Activated naive CD8-positive, alpha-beta T cell (primary cell): ENCODE results near the gene BORCS8.
"Not testable (repeated sequence)": the region's sequence is repeated elsewhere in the genome, so short reads cannot be mapped to it uniquely, and the experiment has no call there.

Experiments used
- H3K27ac Mint-ChIP-seq: one replicate; pipeline ENCODE4 v1.8.0; 2021; ENCODE audit warnings: mixed read lengths
- H3K27me3 Mint-ChIP-seq: one replicate; pipeline ENCODE4 v1.8.0; 2021; ENCODE audit warnings: mixed read lengths
- H3K36me3 Mint-ChIP-seq: one replicate; pipeline ENCODE4 v1.8.0; 2021; ENCODE audit warnings: mixed read lengths
- H3K4me1 Mint-ChIP-seq: one replicate; pipeline ENCODE4 v1.8.0; 2021; ENCODE audit warnings: low read depth, mixed read lengths
- H3K4me3 Mint-ChIP-seq: one replicate; pipeline ENCODE4 v1.8.0; 2021; ENCODE audit warnings: mild to moderate bottlenecking, mixed read lengths
- H3K9me3 Mint-ChIP-seq: one replicate; pipeline ENCODE4 v1.8.0; 2021; ENCODE audit warnings: low read depth, mixed read lengths

BORCS8 gene

GRCh38 chr19:19176950-19177349 lies 15.0 kb downstream of the BORCS8 start:
- Mint-ChIP-seq H3K4me1 (no peaks in the 10 kb centered on the region), H3K4me3 (no peak overlapping the region), H3K9me3 (no peaks in the 10 kb centered on the region), H3K27me3 (no peaks in the 10 kb centered on the region), H3K36me3 (no peaks in the 10 kb centered on the region), H3K27ac (no peak overlapping the region)

DNA sequence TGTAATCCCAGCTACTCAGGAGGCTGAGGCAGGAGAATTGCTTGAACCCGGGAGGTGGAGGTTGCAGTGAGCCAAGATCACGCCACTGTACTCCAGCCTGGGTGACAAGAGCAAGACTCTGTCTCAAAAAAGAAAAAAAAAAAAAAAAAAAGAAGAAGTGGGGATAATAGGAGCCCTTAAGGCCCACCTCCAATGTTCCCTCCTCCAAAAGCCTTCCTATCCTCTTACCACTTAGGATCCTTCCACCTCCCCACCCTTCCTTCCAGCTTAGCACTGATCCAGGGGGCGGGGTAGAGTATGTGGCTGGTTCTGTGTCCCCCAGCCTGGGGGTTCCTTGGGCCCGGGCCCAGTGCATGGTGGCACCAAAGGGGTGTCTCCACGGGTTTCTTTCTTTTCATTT lies 18.7 kb downstream of the BORCS8 start:
- peaks cover 13% of the 10 kb centered on the region for H3K4me1 Mint-ChIP-seq
- H3K9me3 Mint-ChIP-seq, H3K27ac Mint-ChIP-seq, H3K36me3 Mint-ChIP-seq, H3K4me3 Mint-ChIP-seq, H3K27me3 Mint-ChIP-seq: not testable (repeated sequence)

DNA sequence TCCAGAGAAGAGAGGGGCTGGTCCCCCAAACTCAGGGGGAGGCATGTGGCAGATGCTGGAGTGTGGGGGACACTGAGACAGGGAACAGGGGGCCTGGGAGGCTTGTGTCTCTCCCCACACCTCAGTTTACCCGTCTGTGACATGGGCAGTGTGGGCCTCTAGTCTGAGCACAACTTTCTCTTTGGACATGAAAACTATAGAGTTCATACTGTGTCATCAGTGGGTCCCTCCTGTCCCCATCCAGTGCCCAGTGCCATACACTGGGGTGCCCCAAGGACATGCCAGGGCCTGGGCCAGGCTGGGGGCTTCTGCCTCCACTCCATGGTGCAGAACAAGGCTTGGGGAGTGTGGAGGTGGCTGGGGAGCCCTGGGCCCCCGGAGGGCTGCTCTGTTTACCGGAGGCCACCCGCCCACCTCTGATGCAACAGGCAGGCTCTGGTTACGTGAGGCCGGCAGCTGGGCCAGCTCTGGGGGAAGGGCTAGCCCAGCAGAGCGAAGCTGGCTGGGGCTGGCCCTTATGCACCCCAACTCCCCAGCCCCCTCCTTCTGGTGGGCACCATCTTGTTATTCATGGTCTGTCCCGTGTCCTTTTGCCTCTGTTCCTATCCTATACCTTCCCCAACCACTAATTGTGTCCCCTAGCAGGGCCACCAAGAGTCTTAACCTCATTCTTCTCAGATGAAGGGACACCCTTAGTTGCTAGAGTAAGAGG lies 20.0 kb downstream of the BORCS8 start:
- Mint-ChIP-seq H3K27ac (no peak overlapping the region), H3K4me3 (no peak overlapping the region), H3K9me3 (no peaks in the 10 kb centered on the region), H3K36me3 (no peaks in the 10 kb centered on the region), H3K27me3 (no peaks in the 10 kb centered on the region), H3K4me1 (peaks cover 13% of the 10 kb centered on the region)

GRCh38 chr19:19170873-19171672 lies 20.9 kb downstream of the BORCS8 start:
- Mint-ChIP-seq H3K4me1 (peaks cover 13% of the 10 kb centered on the region), H3K27me3 (no peaks in the 10 kb centered on the region), H3K4me3 (peak overlapping the region; percentile 61), H3K9me3 (no peaks in the 10 kb centered on the region), H3K36me3 (no peaks in the 10 kb centered on the region), H3K27ac (no peak overlapping the region)

DNA sequence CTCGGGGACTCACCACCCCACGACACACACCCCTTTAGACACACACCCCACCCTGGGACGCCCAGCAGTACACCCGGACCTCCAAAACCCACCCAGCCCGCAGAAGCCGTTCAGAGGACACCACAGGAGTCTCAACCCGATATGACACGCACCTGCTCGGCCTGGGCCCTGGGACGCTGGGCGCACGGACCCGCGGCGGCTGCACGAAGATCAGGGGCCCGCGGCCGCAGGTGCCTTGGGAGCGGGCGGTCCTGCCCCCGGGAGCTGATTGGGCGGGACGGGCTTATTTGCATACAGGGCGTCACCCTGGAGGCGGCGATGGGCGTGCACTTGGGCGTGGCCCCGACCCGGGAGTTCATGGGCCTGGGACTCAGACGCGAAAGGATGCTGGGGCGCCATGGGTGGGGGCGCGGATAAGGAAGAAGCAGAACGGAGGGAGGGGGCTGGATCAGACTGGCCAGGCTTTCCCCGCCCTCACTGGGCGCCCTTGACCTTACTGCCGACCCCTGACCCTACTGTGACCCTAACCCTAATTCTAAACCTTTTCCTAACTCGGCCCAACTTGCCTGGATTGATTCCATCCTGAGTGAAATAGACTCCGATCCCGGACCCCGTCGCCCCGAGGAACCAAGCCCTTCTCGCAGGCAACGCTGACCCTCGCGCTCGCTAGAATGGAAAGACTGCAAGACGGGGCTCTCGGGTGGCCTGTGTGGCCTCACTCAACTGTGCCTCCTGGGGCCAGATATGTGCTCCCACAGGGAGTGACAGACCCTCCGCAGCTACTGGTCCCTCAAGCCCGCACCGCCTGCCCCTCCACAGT lies 21.7 kb downstream of the BORCS8 start, which contains the start of gene MEF2B:
MEF2B (minus strand) TSS at position 211 of the 820 bp plus-strand sequence. CDS start 19,528 bp downstream, outside the sequence.
- Mint-ChIP-seq H3K4me3 (peak within 1 kb of the TSS; percentile 61), H3K36me3 (no peaks in the 10 kb centered on the region), H3K27me3 (no peaks in the 10 kb centered on the region), H3K9me3 (no peaks in the 10 kb centered on the region), H3K27ac (no peak within 1 kb of the TSS), H3K4me1 (peaks cover 13% of the 10 kb centered on the region)

GRCh38 chr19:19169236-19170052 lies 22.5 kb downstream of the BORCS8 start:
- Mint-ChIP-seq H3K27me3 (no peaks in the 10 kb centered on the region), H3K4me3 (peak overlapping the region; percentile 61), H3K27ac (no peak overlapping the region)

DNA sequence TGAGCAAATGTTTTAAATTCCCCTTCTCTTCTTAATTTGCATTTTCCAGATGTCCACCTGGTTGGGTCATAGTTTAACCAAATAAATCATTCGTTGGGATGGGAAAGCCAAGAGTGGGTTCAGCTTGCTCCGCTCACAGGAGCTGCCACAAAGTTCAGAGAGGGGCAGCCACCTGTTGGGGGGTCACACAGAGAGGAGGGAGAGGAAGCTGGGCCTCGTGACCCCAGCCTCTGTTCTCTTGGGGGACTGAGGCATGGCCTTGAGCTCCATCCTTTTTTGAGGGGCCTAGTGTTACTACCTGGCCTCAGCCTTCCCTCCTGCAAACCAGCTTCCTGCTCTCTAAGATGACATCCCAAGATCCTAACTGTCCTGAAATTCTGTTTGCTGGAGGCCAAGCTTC lies 24.3 kb downstream of the BORCS8 start:
- H3K4me3 Mint-ChIP-seq: no peak overlapping the region
- H3K27ac Mint-ChIP-seq: no peak overlapping the region
- no peaks in the 10 kb centered on the region for H3K9me3 Mint-ChIP-seq
- no peaks in the 10 kb centered on the region for H3K36me3 Mint-ChIP-seq
- H3K27me3 Mint-ChIP-seq: no peaks in the 10 kb centered on the region
- peaks cover 13% of the 10 kb centered on the region for H3K4me1 Mint-ChIP-seq

More at GRCh38 chr19:19169236-19170052, 22.5 kb downstream of the BORCS8 start:
- Mint-ChIP-seq H3K9me3 (no peaks in the 10 kb centered on the region), H3K4me1 (peaks cover 13% of the 10 kb centered on the region), H3K36me3 (no peaks in the 10 kb centered on the region)

DNA sequence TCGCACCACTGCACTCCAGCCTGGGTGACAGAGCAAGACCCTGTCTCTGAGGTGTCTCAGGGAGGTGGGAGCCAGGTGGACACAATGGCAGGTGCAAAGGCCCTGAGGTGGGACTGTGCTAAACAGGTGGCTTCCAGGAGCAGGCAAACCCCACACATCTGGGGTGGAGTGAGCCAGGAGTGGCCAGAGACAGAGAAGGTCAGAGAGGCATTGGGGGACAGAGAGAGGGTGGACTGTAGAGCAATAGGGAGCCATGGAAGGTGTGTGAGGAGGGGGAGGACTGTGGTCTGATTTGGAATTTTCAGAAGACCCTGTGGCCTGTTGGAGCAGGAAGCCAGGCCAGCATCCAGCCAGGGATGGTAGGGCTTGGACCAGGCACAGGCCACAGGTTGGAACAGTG lies 26.6 kb downstream of the BORCS8 start:
- no peak overlapping the region for H3K4me3 Mint-ChIP-seq
- peaks cover 10% of the 10 kb centered on the region for H3K4me1 Mint-ChIP-seq
- H3K36me3 Mint-ChIP-seq: peaks cover 2% of the 10 kb centered on the region
- no peaks in the 10 kb centered on the region for H3K9me3 Mint-ChIP-seq
- H3K27me3 Mint-ChIP-seq: no peaks in the 10 kb centered on the region
- H3K27ac Mint-ChIP-seq: no peak overlapping the region

DNA sequence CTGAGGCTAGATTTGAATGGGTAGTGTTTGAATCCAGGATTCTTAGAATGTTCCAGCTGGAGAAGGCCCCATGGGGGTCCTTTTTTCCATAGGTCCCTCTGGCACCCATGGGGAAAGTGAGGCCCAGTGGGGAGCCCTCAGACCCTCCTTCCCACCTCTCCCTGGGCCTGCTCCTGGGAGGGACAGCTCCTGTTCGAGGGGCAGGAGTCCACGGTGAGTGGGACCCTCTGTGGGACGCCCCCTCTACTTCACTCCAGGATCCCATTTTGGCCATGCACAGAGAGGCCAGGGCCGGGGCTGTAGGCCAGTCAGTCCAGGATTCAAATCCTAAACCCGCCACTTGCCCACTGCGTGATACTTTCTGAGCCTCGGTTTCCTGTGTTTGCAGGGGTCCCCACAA lies 29.5 kb downstream of the BORCS8 start:
- Mint-ChIP-seq H3K36me3 (peaks cover 2% of the 10 kb centered on the region), H3K4me3 (no peak overlapping the region), H3K27me3 (no peaks in the 10 kb centered on the region), H3K9me3 (no peaks in the 10 kb centered on the region), H3K27ac (no peak overlapping the region), H3K4me1 (peaks cover 2% of the 10 kb centered on the region)

DNA sequence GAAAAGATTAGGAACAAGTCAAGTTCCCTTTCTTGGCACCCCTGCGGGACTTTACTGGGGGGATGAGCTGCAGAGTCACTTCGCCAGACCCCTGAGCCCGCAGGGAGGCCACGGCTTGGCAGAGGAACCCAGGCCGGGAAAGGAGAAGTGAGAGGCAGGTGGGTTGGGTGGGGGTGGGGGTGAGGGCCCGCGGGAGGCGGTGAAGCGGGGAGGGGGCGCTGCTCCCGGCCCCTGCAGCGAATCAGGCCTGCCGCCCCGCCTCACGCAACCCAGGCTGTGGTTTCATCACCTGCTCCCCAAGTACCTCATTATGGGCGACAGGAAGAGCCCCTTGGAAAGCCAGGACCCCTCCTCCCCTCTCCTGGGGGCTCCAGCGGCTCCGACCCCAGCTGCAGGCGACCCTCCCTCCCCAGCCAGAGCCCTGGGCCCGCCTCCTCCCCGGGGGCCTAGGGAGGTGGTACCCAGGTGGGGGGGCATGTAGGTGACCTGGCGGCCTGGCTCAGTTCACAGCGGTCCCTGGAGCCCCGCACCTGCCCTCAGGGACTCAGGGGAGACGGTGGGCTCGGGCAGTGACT lies 31.4 kb downstream of the BORCS8 start:
- Mint-ChIP-seq H3K27me3 (no peaks in the 10 kb centered on the region), H3K27ac (no peak overlapping the region), H3K4me1 (peaks cover 2% of the 10 kb centered on the region), H3K4me3 (no peak overlapping the region), H3K9me3 (no peaks in the 10 kb centered on the region), H3K36me3 (peaks cover 10% of the 10 kb centered on the region)

GRCh38 chr19:19159534-19159933 lies 32.4 kb downstream of the BORCS8 start:
- Mint-ChIP-seq H3K27ac (no peak overlapping the region), H3K36me3 (peaks cover 12% of the 10 kb centered on the region), H3K9me3 (no peaks in the 10 kb centered on the region), H3K4me1 (peaks cover 2% of the 10 kb centered on the region), H3K27me3 (no peaks in the 10 kb centered on the region), H3K4me3 (no peak overlapping the region)

- Mint-ChIP-seq H3K27ac (no peak overlapping the region), H3K4me3 (no peak overlapping the region)
These were observed 34.1 kb downstream of the BORCS8 start for GRCh38 chr19:19157808-19158207.

GRCh38 chr19:19155495-19156219 lies 36.3 kb downstream of the BORCS8 start:
- no peak overlapping the region for H3K27ac Mint-ChIP-seq
- no peaks in the 10 kb centered on the region for H3K9me3 Mint-ChIP-seq
- no peaks in the 10 kb centered on the region for H3K4me1 Mint-ChIP-seq
- H3K27me3 Mint-ChIP-seq: no peaks in the 10 kb centered on the region
- H3K4me3 Mint-ChIP-seq: no peak overlapping the region
- H3K36me3 Mint-ChIP-seq: peaks cover 11% of the 10 kb centered on the region

More at GRCh38 chr19:19157808-19158207, 34.1 kb downstream of the BORCS8 start:
- no peaks in the 10 kb centered on the region for H3K27me3 Mint-ChIP-seq
- H3K36me3 Mint-ChIP-seq: peaks cover 13% of the 10 kb centered on the region
- peaks cover 2% of the 10 kb centered on the region for H3K4me1 Mint-ChIP-seq
- no peaks in the 10 kb centered on the region for H3K9me3 Mint-ChIP-seq
